Hepatocyte (in vitro differentiated cells): ENCODE measurements around the gene ZNF37A.

Experiments used
- EZH2 ChIP-seq: fragments of 200-600 bp; sonication (generic); IDR thresholded peaks from 2 replicates; pipeline ENCODE4 v1.6.1; 2016; ENCODE audit warnings: antibody characterized with exemption, mild to moderate bottlenecking, borderline replicate concordance
- EZH2phosphoT487 ChIP-seq: fragments of 200-600 bp; sonication (generic); IDR thresholded peaks from one replicate; pipeline ENCODE4 v1.6.1; 2018; ENCODE audit warnings: antibody characterized with exemption, mild to moderate bottlenecking, low read depth, moderate library complexity; ENCODE audit not compliant: unreplicated experiment, severe bottlenecking
- TF ChIP-seq, protein P1 (sequence below): fragments of 200-600 bp; sonication (generic); IDR thresholded peaks from 2 replicates; pipeline ENCODE4 v1.5.1; 2016; ENCODE audit warnings: antibody characterized with exemption, mild to moderate bottlenecking; ENCODE audit not compliant: poor library complexity

DNA sequence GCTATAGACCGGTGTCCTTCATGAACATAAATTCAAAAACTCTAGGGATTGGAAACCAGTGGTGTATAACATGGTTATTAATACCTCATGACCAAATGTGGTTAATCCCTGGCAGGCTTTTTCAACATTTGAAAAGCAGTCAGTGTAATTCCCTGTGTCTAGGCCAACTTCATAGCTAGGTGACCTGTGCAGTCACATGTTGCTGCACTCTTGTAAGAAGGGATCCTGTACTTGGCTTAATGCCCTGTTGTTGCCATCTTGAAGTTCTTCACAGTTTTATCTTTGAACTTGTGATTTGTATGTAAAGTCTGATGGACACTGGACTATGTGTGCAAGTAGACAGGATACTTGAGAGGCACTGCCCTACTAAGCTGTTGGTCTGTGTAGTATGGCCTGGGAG is 43.9 kb upstream of the ZNF37A start:
- TF ChIP-seq, protein P1, sequence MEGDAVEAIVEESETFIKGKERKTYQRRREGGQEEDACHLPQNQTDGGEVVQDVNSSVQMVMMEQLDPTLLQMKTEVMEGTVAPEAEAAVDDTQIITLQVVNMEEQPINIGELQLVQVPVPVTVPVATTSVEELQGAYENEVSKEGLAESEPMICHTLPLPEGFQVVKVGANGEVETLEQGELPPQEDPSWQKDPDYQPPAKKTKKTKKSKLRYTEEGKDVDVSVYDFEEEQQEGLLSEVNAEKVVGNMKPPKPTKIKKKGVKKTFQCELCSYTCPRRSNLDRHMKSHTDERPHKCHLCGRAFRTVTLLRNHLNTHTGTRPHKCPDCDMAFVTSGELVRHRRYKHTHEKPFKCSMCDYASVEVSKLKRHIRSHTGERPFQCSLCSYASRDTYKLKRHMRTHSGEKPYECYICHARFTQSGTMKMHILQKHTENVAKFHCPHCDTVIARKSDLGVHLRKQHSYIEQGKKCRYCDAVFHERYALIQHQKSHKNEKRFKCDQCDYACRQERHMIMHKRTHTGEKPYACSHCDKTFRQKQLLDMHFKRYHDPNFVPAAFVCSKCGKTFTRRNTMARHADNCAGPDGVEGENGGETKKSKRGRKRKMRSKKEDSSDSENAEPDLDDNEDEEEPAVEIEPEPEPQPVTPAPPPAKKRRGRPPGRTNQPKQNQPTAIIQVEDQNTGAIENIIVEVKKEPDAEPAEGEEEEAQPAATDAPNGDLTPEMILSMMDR: no peak
- no peak for TF ChIP-seq EZH2phosphoT487
- no peak for TF ChIP-seq EZH2
